Lower leg skin (tissue), 4 donors: ENCODE results near the gene PPP1R12B. TPM values are rescaled to one million over a fixed set of nuclear protein-coding genes. Genes with fewer than 3 reads are reported as not detected.
"Not testable (repeated sequence)": the region's sequence is repeated elsewhere in the genome, so short reads cannot be mapped to it uniquely, and the experiment has no call there.

Experiments used
- DNase-seq, 2 donors: peaks; one replicate each; pipeline ENCODE4 v3.0.0-alpha.2; 2019; ENCODE audit warnings: low spot score in 2 of 2
- H3K4me3 ChIP-seq: fragments of 200-600 bp; sonication (generic); 2 replicates; pipeline ENCODE4 v1.5.1; 2017; ENCODE audit warnings: mild to moderate bottlenecking, low read depth; ENCODE audit not compliant: poor library complexity, severe bottlenecking
- POLR2A ChIP-seq, 2 donors: fragments of 450-650 bp; IDR thresholded peaks; one replicate each; pipeline ENCODE4 v1.6.1; 2016 to 2017; ENCODE audit warnings: antibody characterized with exemption in 2 of 2, mild to moderate bottlenecking in 1 of 2, moderate library complexity in 1 of 2
- WGBS, 2 donors: methylation state at CpG; one replicate each; pipeline ENCODE4 v1.1.5; 2018; 5-methylcytosine and 5-hydroxymethylcytosine counted together
- intact Hi-C: fragments of 100-400 bp; cut with DNase I; formaldehyde crosslinking; loops from one replicate; pipeline ENCODE4 v1.15.0; 2023; ENCODE audit warnings: low total_unique reads
- total RNA-seq, 4 donors: library from RNA; depleted of rRNA; stranded (reverse); fragments of >200 nt; gene quantifications; one replicate each; pipeline ENCODE4 v1.1.0, GENCODE V29; 2016
- TF ChIP-seq, protein P1 (sequence below), 3 donors: fragments of 450-650 bp; IDR thresholded peaks; one replicate each; pipeline ENCODE4 v1.5.1; 2016; ENCODE audit warnings: antibody characterized with exemption in 3 of 3, mild to moderate bottlenecking in 3 of 3, moderate library complexity in 2 of 3

PPP1R12B gene
- total RNA-seq, 4 donors from 2014 or later = 14.6 to 50.8 (median 30.6) TPM

DNA sequence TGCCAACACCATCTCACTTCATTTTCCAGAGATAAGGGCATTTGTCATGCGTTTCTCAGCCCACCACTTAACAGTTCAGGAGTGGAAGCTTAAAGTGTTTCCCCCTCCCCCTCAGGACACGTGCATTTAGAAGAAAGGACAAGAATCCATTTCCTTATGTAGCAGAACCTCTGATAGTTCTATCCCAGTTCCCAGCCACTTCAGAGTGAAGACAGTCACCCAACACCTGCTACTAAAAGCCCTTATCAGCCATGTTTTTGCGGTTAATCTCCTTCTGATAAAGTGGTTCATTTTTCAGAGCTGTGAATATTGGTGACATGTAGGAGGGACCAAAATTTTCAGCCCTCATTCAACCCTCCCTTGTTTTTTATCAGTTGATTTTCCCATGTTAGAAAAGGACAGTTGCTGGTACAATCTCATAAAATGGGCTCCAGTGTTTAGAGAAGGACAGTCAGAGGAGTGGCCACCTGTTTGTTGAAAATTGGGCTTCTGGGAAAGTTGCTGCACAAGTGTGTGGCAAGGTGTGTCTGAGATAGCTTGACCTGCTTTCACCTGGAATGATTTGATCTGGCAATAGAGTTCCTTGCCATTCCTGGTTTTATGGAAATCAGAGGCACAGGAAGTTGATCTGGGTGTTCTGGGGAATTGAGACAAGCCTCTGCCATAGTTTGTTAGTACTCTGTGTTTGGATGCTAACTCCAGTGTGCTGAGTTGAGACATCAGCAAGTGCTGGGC, 114.0 kb downstream of the PPP1R12B start:
- 76 to 90% methylated on average over 3 of the region's 3 CpGs for WGBS, 2 donors
- TF ChIP-seq POLR2A (IDR thresholded peaks at IDR 0.05) = no peak
- TF ChIP-seq, protein P1, sequence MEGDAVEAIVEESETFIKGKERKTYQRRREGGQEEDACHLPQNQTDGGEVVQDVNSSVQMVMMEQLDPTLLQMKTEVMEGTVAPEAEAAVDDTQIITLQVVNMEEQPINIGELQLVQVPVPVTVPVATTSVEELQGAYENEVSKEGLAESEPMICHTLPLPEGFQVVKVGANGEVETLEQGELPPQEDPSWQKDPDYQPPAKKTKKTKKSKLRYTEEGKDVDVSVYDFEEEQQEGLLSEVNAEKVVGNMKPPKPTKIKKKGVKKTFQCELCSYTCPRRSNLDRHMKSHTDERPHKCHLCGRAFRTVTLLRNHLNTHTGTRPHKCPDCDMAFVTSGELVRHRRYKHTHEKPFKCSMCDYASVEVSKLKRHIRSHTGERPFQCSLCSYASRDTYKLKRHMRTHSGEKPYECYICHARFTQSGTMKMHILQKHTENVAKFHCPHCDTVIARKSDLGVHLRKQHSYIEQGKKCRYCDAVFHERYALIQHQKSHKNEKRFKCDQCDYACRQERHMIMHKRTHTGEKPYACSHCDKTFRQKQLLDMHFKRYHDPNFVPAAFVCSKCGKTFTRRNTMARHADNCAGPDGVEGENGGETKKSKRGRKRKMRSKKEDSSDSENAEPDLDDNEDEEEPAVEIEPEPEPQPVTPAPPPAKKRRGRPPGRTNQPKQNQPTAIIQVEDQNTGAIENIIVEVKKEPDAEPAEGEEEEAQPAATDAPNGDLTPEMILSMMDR (IDR thresholded peaks at IDR 0.05) = no peak
- DNase-seq = no peak
- no peak overlapping the region for H3K4me3 ChIP-seq
- intact Hi-C loops = no loop called here

DNA sequence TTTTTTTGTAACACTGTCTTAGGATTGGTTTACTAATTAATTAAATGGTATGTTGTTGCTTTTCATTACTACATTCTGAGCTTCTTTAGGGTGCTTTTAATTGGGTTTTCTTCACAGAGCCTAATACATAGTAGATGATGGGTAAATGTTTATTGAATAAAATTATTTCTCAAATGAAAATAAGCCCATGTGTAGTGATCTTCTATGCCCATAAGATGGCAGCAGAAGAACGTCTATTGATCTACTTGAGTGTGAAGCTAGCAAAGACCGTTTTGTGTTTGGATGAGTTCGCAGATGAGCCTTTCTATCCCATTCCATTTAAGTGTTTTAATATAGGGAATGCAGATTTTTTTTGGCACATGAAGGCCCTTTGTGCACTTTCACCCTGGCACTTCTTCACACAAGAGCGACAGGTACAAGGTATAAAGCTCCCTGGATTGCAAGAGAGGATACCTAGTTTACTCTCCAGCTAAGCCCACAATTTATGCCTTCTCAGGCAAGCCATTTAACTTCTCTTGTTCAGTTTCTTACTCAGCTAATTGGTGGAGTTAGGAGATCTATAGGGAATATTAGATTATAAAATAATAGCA, 115.7 kb downstream of the PPP1R12B start:
- H3K4me3 ChIP-seq, DNase-seq, intact Hi-C loops: not testable (repeated sequence)
- WGBS, 2 donors = 31 to 32% methylated on average over 4 of the region's 4 CpGs

DNA sequence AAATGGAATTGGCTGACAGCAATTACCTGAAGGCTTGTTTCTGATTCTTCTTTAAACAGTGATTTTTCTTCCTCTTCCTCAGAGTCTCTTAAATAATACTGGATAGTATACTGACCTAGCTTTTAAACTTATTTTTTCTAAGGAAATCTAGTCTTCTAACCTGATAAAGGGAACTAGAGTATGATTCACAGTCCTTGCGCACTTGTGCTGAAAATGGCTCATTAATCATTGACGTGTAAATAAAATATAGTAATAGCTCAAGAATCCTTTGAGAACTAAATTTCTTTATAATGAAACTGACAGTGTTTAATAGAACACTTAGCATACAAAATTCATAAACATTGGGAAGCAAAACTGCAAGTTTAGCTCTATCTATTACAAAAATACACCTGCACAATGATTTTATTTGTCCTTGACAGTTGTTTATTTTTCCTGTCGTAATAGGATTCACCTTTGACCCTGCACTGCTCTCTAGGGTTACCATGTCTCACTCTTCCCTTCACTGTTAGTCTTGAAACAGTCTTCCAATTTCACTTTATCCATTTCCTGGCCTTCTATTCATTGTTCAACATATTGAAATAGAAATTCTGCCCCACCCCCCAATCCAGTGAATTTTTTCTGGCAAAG, 117.3 kb downstream of the PPP1R12B start:
- intact Hi-C loops = not testable (repeated sequence)
- 84 to 87% methylated on average over 3 of the region's 3 CpGs for WGBS, 2 donors

DNA sequence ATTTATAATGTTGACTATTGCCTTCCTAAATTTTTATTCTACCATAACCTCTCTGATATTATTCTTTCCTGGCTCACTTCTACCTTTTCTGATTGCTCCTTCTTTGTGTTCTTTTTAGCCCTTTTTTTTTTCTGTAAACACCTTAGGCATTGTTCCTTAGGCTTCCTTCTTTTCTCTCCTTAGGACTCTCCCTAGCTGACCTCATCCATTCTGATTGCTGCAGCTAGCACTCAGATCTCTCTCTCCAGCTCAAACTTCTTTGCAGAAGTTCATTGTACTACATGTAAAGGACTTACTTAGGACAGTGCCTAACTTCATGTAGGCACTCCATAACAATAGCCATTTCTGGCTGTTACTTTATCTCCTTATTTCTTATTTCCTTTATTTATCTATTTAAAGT, 117.8 kb downstream of the PPP1R12B start:
- H3K4me3 ChIP-seq, intact Hi-C loops, DNase-seq: not testable (repeated sequence)

More for the DNA sequence above, 117.3 kb downstream of the PPP1R12B start:
- not testable (repeated sequence) for DNase-seq, H3K4me3 ChIP-seq

DNA sequence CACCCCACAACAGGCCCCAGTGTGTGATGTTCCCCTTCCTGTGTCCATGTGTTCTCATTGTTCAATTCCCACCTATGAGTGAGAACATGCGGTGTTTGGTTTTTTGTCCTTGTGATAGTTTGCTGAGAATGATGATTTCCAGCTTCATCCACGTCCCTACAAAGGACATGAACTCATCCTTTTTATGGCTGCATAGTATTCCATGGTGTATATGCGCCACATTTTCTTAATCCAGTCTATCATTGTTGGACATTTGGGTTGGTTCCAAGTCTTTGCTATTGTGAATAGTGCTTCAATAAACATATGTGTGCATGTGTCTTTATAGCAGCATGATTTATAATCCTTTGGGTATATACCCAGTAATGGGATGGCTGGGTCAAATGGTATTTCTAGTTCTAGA, 118.9 kb downstream of the PPP1R12B start:
- H3K4me3 ChIP-seq, DNase-seq, intact Hi-C loops: not testable (repeated sequence)
- WGBS, 2 donors = 92 to 97% methylated on average over 3 of the region's 3 CpGs

DNA sequence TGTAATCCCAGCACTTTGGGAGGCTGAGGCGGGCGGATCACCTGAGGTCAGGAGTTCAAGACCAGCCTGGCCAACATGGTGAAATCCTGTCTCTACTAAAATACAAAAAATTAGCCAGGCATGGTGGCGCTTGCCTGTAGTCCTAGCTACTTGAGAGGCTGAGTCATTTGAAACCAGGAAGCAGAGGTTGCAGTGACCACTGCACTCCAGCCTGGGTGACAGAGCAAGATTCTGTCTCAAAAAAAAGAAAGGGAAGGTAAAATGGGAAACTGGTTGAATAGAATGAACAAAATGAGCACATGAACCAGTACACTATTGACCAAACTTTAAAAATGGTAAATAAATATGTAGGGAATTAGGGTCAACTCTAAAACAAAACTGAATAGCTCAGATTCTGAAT, 120.2 kb downstream of the PPP1R12B start:
- intact Hi-C loops, H3K4me3 ChIP-seq, DNase-seq: not testable (repeated sequence)
- 92 to 98% methylated on average over 3 of the region's 3 CpGs for WGBS, 2 donors

DNA sequence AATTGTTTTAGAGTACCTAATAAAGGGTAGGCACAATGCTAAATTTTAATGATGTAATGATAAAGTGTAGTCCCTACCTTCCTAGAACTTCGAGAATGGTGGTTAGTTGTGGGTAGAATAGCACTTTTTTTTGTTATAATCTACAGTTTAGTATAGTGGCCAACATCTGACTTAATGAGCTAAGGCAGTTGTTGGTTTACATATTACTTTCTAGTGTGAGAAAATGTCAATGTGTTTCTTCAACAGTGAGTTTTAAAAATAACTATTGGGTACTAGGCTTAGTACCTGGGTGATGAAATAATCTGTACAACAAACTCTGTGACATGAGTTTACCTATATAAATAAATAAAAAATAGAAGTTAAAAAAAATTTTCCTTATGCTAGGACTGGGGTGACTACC, 120.6 kb downstream of the PPP1R12B start:
- intact Hi-C loops, DNase-seq, H3K4me3 ChIP-seq: not testable (repeated sequence)
- WGBS, 2 donors = 87 to 89% methylated on average over 1 of the region's 1 CpG

DNA sequence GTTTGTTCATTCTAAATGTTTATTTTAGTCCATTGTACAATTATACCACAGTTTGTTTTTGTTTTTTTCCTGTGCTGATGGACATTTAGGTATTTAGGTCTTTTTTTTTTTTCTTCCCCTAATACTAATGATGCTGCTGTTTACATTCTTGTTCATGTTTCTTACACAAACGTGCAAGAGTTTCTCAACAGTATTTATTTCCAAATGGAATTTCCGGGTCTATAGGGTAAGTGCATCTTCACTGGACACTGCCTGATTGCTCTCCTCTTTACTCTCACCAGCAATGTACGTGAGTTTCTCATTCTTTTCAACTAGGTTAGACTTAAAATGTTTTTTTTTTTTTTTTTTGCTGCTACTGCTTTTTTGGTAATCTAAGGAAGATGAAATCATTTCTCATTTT, 122.7 kb downstream of the PPP1R12B start:
- no peak overlapping the region for H3K4me3 ChIP-seq
- DNase-seq = no peak
- intact Hi-C loops = no loop called here
- TF ChIP-seq, protein P1 (IDR thresholded peaks at IDR 0.05) = no peak
- TF ChIP-seq POLR2A (IDR thresholded peaks at IDR 0.05) = no peak
- WGBS, 2 donors = 89 to 91% methylated on average over 3 of the region's 3 CpGs

DNA sequence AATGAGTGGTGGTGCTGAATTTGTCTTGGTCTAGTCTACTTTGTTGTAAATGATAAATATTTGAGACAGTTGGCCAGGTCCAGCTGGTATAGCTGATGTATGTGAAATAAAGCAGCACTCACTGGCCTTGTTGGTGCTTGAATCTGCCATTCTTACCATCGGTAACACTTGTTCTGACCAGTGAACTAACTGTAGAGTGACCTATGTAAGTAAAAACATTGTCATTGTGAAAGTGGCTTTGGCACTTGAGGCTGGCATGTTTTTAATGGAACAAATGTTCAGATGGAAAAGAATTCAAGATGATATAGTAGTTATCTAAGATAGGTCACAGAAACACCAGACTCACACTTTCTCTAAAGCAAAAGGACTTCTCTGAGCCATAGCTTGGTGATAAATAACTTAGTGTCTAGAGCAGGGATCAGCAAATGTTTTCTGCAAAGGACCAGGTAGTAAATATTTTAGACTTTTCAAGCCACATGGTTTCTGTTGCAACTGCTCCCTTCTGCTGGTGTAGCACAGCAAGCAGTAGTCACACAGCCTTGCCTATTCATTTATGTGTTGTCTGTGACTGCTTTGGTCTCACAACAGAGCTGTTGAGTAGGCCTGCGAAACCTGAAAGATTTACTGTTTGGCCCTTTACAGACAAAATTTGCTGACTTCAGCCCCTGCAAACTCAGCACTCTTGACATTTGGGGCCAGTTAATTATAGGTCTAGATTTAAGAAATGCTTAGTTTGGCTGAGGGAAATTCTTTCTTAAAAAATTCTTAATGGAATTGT, 124.0 kb downstream of the PPP1R12B start:
- intact Hi-C loops, DNase-seq, H3K4me3 ChIP-seq: not testable (repeated sequence)
- WGBS, 2 donors = 72 to 88% methylated on average over 2 of the region's 2 CpGs

DNA sequence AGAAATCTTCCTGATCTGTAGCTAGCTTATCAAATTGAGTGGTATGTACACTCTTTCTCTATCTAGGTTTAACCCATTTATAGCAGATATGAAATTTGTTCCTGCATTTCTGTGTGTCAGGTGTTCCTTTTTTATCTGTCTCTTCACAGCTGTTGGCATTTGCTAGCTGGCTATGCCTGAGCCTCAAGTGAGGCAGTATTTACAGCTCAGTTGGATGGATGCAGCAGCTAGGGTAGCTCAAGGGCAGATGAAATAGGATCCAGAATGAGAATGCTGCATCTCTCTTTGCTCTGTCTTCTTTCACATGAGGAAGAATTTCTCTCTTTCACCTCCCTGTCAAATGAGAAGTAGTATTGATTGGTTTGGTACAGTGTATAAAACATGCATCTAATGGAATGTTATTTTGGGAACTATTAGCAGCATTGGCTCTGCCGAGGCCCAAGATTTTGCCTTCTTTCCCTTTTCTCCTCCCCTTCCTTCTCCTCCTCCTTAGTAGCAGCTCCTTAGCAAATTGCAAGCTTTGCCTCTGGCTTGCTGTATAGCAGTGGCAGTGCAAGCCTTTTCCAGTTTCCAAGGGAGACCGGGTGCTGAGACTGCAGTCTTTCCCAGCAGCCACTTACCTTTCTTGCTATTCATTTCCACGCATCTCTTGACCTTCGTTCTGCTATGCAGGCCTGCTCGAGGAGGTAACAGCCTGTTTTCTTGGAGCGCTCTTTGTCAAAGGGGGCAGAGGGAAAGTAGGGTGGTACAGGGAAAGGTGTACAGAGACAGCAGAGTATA, 125.0 kb downstream of the PPP1R12B start:
- H3K4me3 ChIP-seq, DNase-seq, intact Hi-C loops: not testable (repeated sequence)
- WGBS, 2 donors = 85% methylated on average over 6 of the region's 6 CpGs

DNA sequence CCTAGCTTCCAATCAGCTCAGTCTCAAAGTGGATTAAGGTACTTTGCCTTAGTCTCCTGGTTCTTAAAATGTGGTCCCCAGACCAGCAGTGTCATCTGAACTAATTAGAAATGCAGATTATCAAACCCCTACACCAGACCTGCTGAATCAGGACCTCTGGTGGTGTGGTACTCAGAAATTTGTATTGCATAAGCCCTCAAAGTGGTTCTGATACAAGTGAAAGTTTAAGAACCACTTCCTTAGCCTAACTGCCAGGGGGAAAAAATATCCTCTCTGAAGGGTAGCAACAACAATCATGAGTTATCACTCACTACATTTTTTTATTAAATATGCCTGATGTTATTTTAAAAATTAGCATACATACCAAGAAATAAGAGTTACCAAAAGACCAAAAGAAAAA, 131.2 kb downstream of the PPP1R12B start:
- intact Hi-C loops = not testable (repeated sequence)

DNA sequence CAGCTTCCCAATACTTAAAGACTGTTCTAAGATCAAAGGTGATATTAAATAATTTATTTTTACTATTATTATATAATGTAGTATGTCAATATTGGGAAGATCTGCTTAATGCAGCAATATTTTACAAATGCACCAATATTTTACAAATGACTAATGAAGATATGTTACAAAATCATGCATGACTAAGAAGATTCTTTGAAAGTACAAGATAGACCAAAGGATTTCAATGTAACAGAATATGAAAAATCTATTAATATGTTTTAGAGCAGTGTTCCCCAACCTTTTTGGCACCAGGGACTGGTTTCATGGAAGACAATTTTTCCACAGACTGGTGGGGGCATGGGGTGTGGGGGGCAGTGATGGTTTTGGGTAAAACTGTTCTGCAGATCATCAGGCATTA, 132.1 kb downstream of the PPP1R12B start:
- H3K4me3 ChIP-seq, intact Hi-C loops, DNase-seq: not testable (repeated sequence)

More for the DNA sequence above, 131.2 kb downstream of the PPP1R12B start:
- not testable (repeated sequence) for H3K4me3 ChIP-seq, DNase-seq
